Smooth muscle cell (in vitro differentiated cells): ENCODE results near the gene IFIT1. TPM values are rescaled to one million over a fixed set of nuclear protein-coding genes. Genes with fewer than 3 reads are reported as not detected.
"Not testable (repeated sequence)": the region's sequence is repeated elsewhere in the genome, so short reads cannot be mapped to it uniquely, and the experiment has no call there.

Experiments used
- DNase-seq: peaks from one replicate; lab custom pipeline; 2025; ENCODE audit not compliant: unreplicated experiment; lab: John Stamatoyannopoulos, UW
- H2AFZ ChIP-seq: fragments of 200-600 bp; sonication (generic); 2 replicates; pipeline ENCODE4 v1.6.0; 2016; ENCODE audit warnings: antibody characterized with exemption, low read depth, mild to moderate bottlenecking
- H3F3A ChIP-seq: fragments of 200-600 bp; sonication (generic); 2 replicates; pipeline ENCODE4 v1.6.0; 2017; ENCODE audit warnings: antibody characterized with exemption, low read depth
- H3K27ac ChIP-seq: fragments of 200-600 bp; sonication (generic); 2 replicates; pipeline ENCODE4 v1.5.1; 2016; ENCODE audit warnings: low read depth, mild to moderate bottlenecking
- H3K27me3 ChIP-seq: fragments of 200-600 bp; sonication (generic); 2 replicates; pipeline ENCODE4 v1.6.1; 2016; ENCODE audit warnings: low read depth, mild to moderate bottlenecking
- H3K36me3 ChIP-seq: fragments of 200-600 bp; sonication (generic); 2 replicates; pipeline ENCODE4 v1.5.1; 2016; ENCODE audit warnings: low read depth
- H3K4me1 ChIP-seq: fragments of 200-600 bp; sonication (generic); 2 replicates; pipeline ENCODE4 v1.5.1; 2016; ENCODE audit warnings: low read depth
- H3K4me2 ChIP-seq: fragments of 200-600 bp; sonication (generic); 2 replicates; pipeline ENCODE4 v1.6.0; 2016; ENCODE audit warnings: mild to moderate bottlenecking
- H3K4me3 ChIP-seq: fragments of 200-600 bp; sonication (generic); 2 replicates; pipeline ENCODE4 v1.5.1; 2016; ENCODE audit warnings: mild to moderate bottlenecking
- H3K79me2 ChIP-seq: fragments of 200-600 bp; sonication (generic); 2 replicates; pipeline ENCODE4 v1.6.0; 2016; ENCODE audit warnings: low read depth, mild to moderate bottlenecking
- H3K9ac ChIP-seq: fragments of 200-600 bp; sonication (generic); 2 replicates; pipeline ENCODE4 v1.6.0; 2016; ENCODE audit warnings: low read depth
- H3K9me3 ChIP-seq: fragments of 200-600 bp; sonication (generic); replicated peaks from 2 replicates; pipeline ENCODE4 v1.5.1; 2016; ENCODE audit warnings: low read depth
- H4K20me1 ChIP-seq: fragments of 200-600 bp; sonication (generic); 2 replicates; pipeline ENCODE4 v1.6.0; 2016; ENCODE audit warnings: low read depth
- CTCF ChIP-seq: fragments of 200-600 bp; sonication (generic); IDR thresholded peaks from 2 replicates; pipeline ENCODE4 v1.5.1; 2017; ENCODE audit warnings: borderline replicate concordance, mild to moderate bottlenecking, antibody characterized with exemption; ENCODE audit not compliant: insufficient read depth, poor library complexity, severe bottlenecking
- WGBS: methylation state at CpG from one replicate; pipeline ENCODE4 v1.1.7; 2016; ENCODE audit warnings: low lambda C conversion rate; 5-methylcytosine and 5-hydroxymethylcytosine counted together
- polyA plus RNA-seq: library from polyadenylated mRNA; unstranded; fragments of >200 nt; fragmentation: Nextera tagmentation; extraction: Ambion mirVana; gene quantifications from 2 replicates; pipeline ENCODE4 v1.2.1, GENCODE V29; 2016
- total RNA-seq: library from RNA; depleted of rRNA; stranded (reverse); fragments of >200 nt; gene quantifications from 2 replicates; pipeline ENCODE4 v1.2.3, GENCODE V29; 2014

Gene IFIT1
- total and polyA plus RNA-seq, 2 experiments from 2014 or later: 1.2 to 1.8 TPM

- no peaks in the 10 kb centered on the region for H3K9me3 ChIP-seq
- no peak overlapping the region for H2AFZ ChIP-seq
- no peaks in the 10 kb centered on the region for H3K4me1 ChIP-seq
- no peak overlapping the region for H3K9ac ChIP-seq
- H3K4me2 ChIP-seq: no peak overlapping the region
- no peaks in the 10 kb centered on the region for H3K36me3 ChIP-seq
- H3K79me2 ChIP-seq: no peaks in the 10 kb centered on the region
- no peak overlapping the region for H3K4me3 ChIP-seq
- no peaks in the 10 kb centered on the region for H3K27me3 ChIP-seq
- no peaks in the 10 kb centered on the region for H4K20me1 ChIP-seq
- H3F3A ChIP-seq: no peaks in the 10 kb centered on the region
- no peak for DNase-seq
- TF ChIP-seq CTCF: no peak
- WGBS: 94% methylated on average over 1 of the region's 1 CpG
- H3K27ac ChIP-seq: no peak overlapping the region
Measured at GRCh38 chr10:89399956-89400355, 7.5 kb downstream of the IFIT1 start.

- H3K4me1 ChIP-seq: no peaks in the 10 kb centered on the region
- no peaks in the 10 kb centered on the region for H3K36me3 ChIP-seq
- no peak overlapping the region for H3K4me3 ChIP-seq
- H4K20me1 ChIP-seq: no peaks in the 10 kb centered on the region
- no peaks in the 10 kb centered on the region for H3K9me3 ChIP-seq
- no peaks in the 10 kb centered on the region for H3K79me2 ChIP-seq
- no peak for TF ChIP-seq CTCF
- H3K27me3 ChIP-seq: no peaks in the 10 kb centered on the region
- H3K4me2 ChIP-seq: no peak overlapping the region
- H3K27ac ChIP-seq: no peak overlapping the region
- WGBS: 93% methylated on average over 2 of the region's 2 CpGs
- no peak overlapping the region for H2AFZ ChIP-seq
- H3F3A ChIP-seq: no peaks in the 10 kb centered on the region
- DNase-seq: no peak
- no peak overlapping the region for H3K9ac ChIP-seq
Measured at GRCh38 chr10:89403043-89403442, 10.6 kb downstream of the IFIT1 start.

GRCh38 chr10:89404104-89405047, 12.0 kb downstream of the IFIT1 start:
- no peak overlapping the region for H3K9ac ChIP-seq
- no peaks in the 10 kb centered on the region for H3F3A ChIP-seq
- no peaks in the 10 kb centered on the region for H3K4me1 ChIP-seq
- H3K4me3 ChIP-seq: no peak overlapping the region
- no peak overlapping the region for H3K4me2 ChIP-seq
- DNase-seq: no peak
- no peaks in the 10 kb centered on the region for H3K36me3 ChIP-seq
- H3K27ac ChIP-seq: no peak overlapping the region
- no peak for TF ChIP-seq CTCF
- no peak overlapping the region for H2AFZ ChIP-seq
- no peaks in the 10 kb centered on the region for H3K9me3 ChIP-seq
- no peaks in the 10 kb centered on the region for H3K27me3 ChIP-seq
- no peaks in the 10 kb centered on the region for H3K79me2 ChIP-seq
- WGBS: 84% methylated on average over 11 of the region's 11 CpGs
- no peaks in the 10 kb centered on the region for H4K20me1 ChIP-seq

GRCh38 chr10:89406178-89406577, 13.8 kb downstream of the IFIT1 start:
- H3K9ac ChIP-seq, H3K79me2 ChIP-seq, H4K20me1 ChIP-seq, H3K27me3 ChIP-seq, H3K27ac ChIP-seq, DNase-seq, H3K4me2 ChIP-seq, H3K36me3 ChIP-seq, H3K4me3 ChIP-seq, H3K4me1 ChIP-seq, H3K9me3 ChIP-seq, H3F3A ChIP-seq, H2AFZ ChIP-seq: not testable (repeated sequence)
- 98% methylated on average over 9 of the region's 9 CpGs for WGBS

- H3K27me3 ChIP-seq, DNase-seq, H4K20me1 ChIP-seq, H3K4me2 ChIP-seq, H3K27ac ChIP-seq, H3F3A ChIP-seq, H3K79me2 ChIP-seq, H3K4me3 ChIP-seq, H3K9ac ChIP-seq, H3K4me1 ChIP-seq, H3K9me3 ChIP-seq, H3K36me3 ChIP-seq, H2AFZ ChIP-seq: not testable (repeated sequence)
- WGBS: 98% methylated on average over 3 of the region's 3 CpGs
Measured at GRCh38 chr10:89407792-89408191, 15.4 kb downstream of the IFIT1 start.

- H4K20me1 ChIP-seq, H2AFZ ChIP-seq, H3K4me1 ChIP-seq, H3K9me3 ChIP-seq, H3K27ac ChIP-seq, H3K4me3 ChIP-seq, DNase-seq, H3K9ac ChIP-seq, H3K79me2 ChIP-seq, H3K36me3 ChIP-seq, H3K27me3 ChIP-seq, H3K4me2 ChIP-seq, H3F3A ChIP-seq: not testable (repeated sequence)
- WGBS: 93% methylated on average over 5 of the region's 5 CpGs
Measured at GRCh38 chr10:89409282-89409681, 16.9 kb downstream of the IFIT1 start.
